Urinary bladder (tissue), 4 donors: ENCODE results near the gene MAN2A1. TPM values are rescaled to one million over a fixed set of nuclear protein-coding genes. Genes with fewer than 3 reads are reported as not detected.
"Not testable (repeated sequence)": the region's sequence is repeated elsewhere in the genome, so short reads cannot be mapped to it uniquely, and the experiment has no call there.

Source experiments
- DNase-seq: peaks from one replicate; pipeline ENCODE4 v3.0.0-alpha.2; 2015; ENCODE audit errors: extremely low spot score
- H3K27ac ChIP-seq: one replicate; pipeline ENCODE4 v1.5.1; 2013; ENCODE audit warnings: low read depth, mild to moderate bottlenecking, moderate library complexity
- H3K36me3 ChIP-seq: one replicate; pipeline ENCODE4 v1.6.1; 2013; ENCODE audit warnings: mild to moderate bottlenecking, moderate library complexity; ENCODE audit not compliant: insufficient read depth
- H3K4me1 ChIP-seq: one replicate; pipeline ENCODE4 v1.6.1; 2013; ENCODE audit warnings: mild to moderate bottlenecking, moderate library complexity; ENCODE audit not compliant: insufficient read depth
- H3K4me3 ChIP-seq: one replicate; pipeline ENCODE4 v1.5.1; 2013; ENCODE audit warnings: low read depth, low read length
- WGBS: extraction: QIAGEN DNeasy Blood & Tissue Kit; methylation state at CpG from one replicate; pipeline ENCODE4 v1.1.7; 2013; 5-methylcytosine and 5-hydroxymethylcytosine counted together
- polyA plus RNA-seq: library from polyadenylated mRNA; stranded (reverse); fragments of 200-250 nt; gene quantifications from one replicate; pipeline ENCODE4 v1.2.3, GENCODE V29; 2013
- total RNA-seq: library from RNA; depleted of rRNA; stranded (reverse); fragments of >200 nt; gene quantifications from one replicate; pipeline ENCODE4 v1.2.3, GENCODE V29; 2014
- donor health status: healthy with polysubstance abuse.
- donor health status: healthy.

The MAN2A1 gene
- total and polyA plus RNA-seq, 2 donors: 22.5 to 125 TPM

- Histone ChIP-seq H3K4me1 (no peaks in the 10 kb centered on the region), H3K36me3 (no peaks in the 10 kb centered on the region), H3K27ac (no peak overlapping the region), H3K4me3 (no peak overlapping the region)
- no peak for DNase-seq
Observed at GRCh38 chr5:109759306-109759705, 69.6 kb downstream of the MAN2A1 start.

GRCh38 chr5:109760130-109760529, 70.4 kb downstream of the MAN2A1 start:
- H3K4me1 ChIP-seq, H3K36me3 ChIP-seq, H3K4me3 ChIP-seq, DNase-seq, H3K27ac ChIP-seq: not testable (repeated sequence)
- WGBS: 98% methylated on average over 4 of the region's 4 CpGs

- H3K36me3 ChIP-seq: no peaks in the 10 kb centered on the region
- H3K27ac ChIP-seq: no peak overlapping the region
- no peak for DNase-seq
- no peak overlapping the region for H3K4me3 ChIP-seq
- WGBS: 91% methylated on average over 1 of the region's 1 CpG
- no peaks in the 10 kb centered on the region for H3K4me1 ChIP-seq
Observed at GRCh38 chr5:109762821-109763220, 73.1 kb downstream of the MAN2A1 start.

- Histone ChIP-seq H3K4me3 (no peak overlapping the region), H3K4me1 (no peaks in the 10 kb centered on the region), H3K36me3 (no peaks in the 10 kb centered on the region), H3K27ac (no peak overlapping the region)
- WGBS: 63% methylated on average over 4 of the region's 4 CpGs
- DNase-seq: no peak
Observed at GRCh38 chr5:109767184-109767995, 77.7 kb downstream of the MAN2A1 start.

GRCh38 chr5:109767997-109768396, 78.3 kb downstream of the MAN2A1 start:
- WGBS: 81% methylated on average over 4 of the region's 4 CpGs
- DNase-seq: no peak
- no peak overlapping the region for H3K4me3 ChIP-seq
- H3K27ac ChIP-seq: no peak overlapping the region
- no peaks in the 10 kb centered on the region for H3K36me3 ChIP-seq
- no peaks in the 10 kb centered on the region for H3K4me1 ChIP-seq

- Histone ChIP-seq H3K4me1 (no peaks in the 10 kb centered on the region), H3K36me3 (no peaks in the 10 kb centered on the region), H3K27ac (no peak overlapping the region), H3K4me3 (no peak overlapping the region)
- DNase-seq: no peak
- WGBS: 89% methylated on average over 7 of the region's 7 CpGs
Observed at GRCh38 chr5:109769597-109770291, 80.0 kb downstream of the MAN2A1 start.

- Histone ChIP-seq H3K4me1 (no peaks in the 10 kb centered on the region), H3K27ac (no peak overlapping the region), H3K4me3 (no peak overlapping the region), H3K36me3 (peaks cover 1% of the 10 kb centered on the region)
- 78% methylated on average over 2 of the region's 2 CpGs for WGBS
- DNase-seq: no peak
Observed at GRCh38 chr5:109775130-109775529, 85.4 kb downstream of the MAN2A1 start.

GRCh38 chr5:109779036-109779735, 89.5 kb downstream of the MAN2A1 start:
- Histone ChIP-seq H3K4me1 (no peaks in the 10 kb centered on the region), H3K4me3 (no peak overlapping the region), H3K36me3 (peaks cover 1% of the 10 kb centered on the region), H3K27ac (no peak overlapping the region)
- no peak for DNase-seq
- WGBS: 45% methylated on average over 5 of the region's 5 CpGs

GRCh38 chr5:109784687-109785086, 95.0 kb downstream of the MAN2A1 start:
- H3K4me3 ChIP-seq: no peak overlapping the region
- H3K36me3 ChIP-seq: peaks cover 3% of the 10 kb centered on the region
- no peak overlapping the region for H3K27ac ChIP-seq
- no peak for DNase-seq
- no peaks in the 10 kb centered on the region for H3K4me1 ChIP-seq
- WGBS: 67% methylated on average over 2 of the region's 2 CpGs

GRCh38 chr5:109786206-109786855, 96.6 kb downstream of the MAN2A1 start:
- no peaks in the 10 kb centered on the region for H3K4me1 ChIP-seq
- no peak for DNase-seq
- H3K4me3 ChIP-seq: no peak overlapping the region
- 90% methylated on average over 5 of the region's 5 CpGs for WGBS
- H3K36me3 ChIP-seq: peaks cover 3% of the 10 kb centered on the region
- H3K27ac ChIP-seq: no peak overlapping the region

GRCh38 chr5:109788596-109788995, 98.9 kb downstream of the MAN2A1 start:
- 96% methylated on average over 3 of the region's 3 CpGs for WGBS
- Histone ChIP-seq H3K4me1 (no peaks in the 10 kb centered on the region), H3K27ac (no peak overlapping the region), H3K4me3 (no peak overlapping the region), H3K36me3 (peaks cover 3% of the 10 kb centered on the region)
- no peak for DNase-seq

- no peaks in the 10 kb centered on the region for H3K4me1 ChIP-seq
- H3K27ac ChIP-seq: no peak overlapping the region
- WGBS: 98% methylated on average over 1 of the region's 1 CpG
- H3K36me3 ChIP-seq: no peaks in the 10 kb centered on the region
- DNase-seq: no peak
- H3K4me3 ChIP-seq: no peak overlapping the region
Observed at GRCh38 chr5:109792613-109793012, 102.9 kb downstream of the MAN2A1 start.

- H3K27ac ChIP-seq: no peak overlapping the region
- WGBS: 94% methylated on average over 2 of the region's 2 CpGs
- H3K4me1 ChIP-seq: no peaks in the 10 kb centered on the region
- no peak for DNase-seq
- H3K4me3 ChIP-seq: no peak overlapping the region
- H3K36me3 ChIP-seq: peaks cover under 1% of the 10 kb centered on the region
Observed at GRCh38 chr5:109803854-109804253, 114.1 kb downstream of the MAN2A1 start.
